ENCODE results near the gene AMH. TPM values are rescaled to one million over a fixed set of nuclear protein-coding genes. Genes with fewer than 3 reads are reported as not detected.

AMH gene
- polyA plus RNA-seq, 2 of the 4 experiments (the other 2 are of a cell fraction) = 3.0 to 12.0 TPM

DNA sequence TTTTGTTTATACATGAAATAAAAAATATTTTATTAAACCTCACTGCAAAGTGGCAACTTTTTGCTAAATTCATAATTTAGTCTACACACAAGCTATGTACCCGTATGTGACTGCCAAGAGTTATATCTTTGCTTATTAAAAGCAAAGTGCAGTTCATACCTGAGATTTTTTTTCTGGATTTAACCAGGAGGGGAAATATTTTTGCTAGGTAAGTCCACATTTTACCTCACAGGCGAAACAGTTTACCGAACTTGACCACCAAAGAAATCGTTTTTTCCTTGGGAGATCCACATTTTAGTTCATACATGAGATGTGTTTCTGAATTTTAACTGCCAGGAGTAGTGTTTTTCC, 19.3 kb downstream of the AMH start:
- Histone ChIP-seq H3K27ac (peak overlapping the region; percentile 79 to 98; a peak in 5 of 6 replicates), H3K4me1 (peaks cover 27% of the 10 kb centered on the region), H3K4me2 (peak overlapping the region; percentile 77), H3K4me3 (peak overlapping the region; percentile 100), H3K9me3 (no peaks in the 10 kb centered on the region)
- CTCF ChIA-PET = interaction anchor here (1.6 kb wide), 1 partner anchor 33 kb away, joined by 5 read pairs; the partner anchor contains the start of gene PLEKHJ1
- POLR2A ChIA-PET = no interaction called here
- DNase-seq (ENCODE audit: low read depth in 1 of 2, low spot score in 1 of 2) = no peak
- ATAC-seq = no peak
- no peak for FAIRE-seq
- WGBS (ENCODE audit: missing lambda C conversion rate) = 71% methylated on average over 4 of the region's 4 CpGs
- TF ChIP-seq, protein P1, sequence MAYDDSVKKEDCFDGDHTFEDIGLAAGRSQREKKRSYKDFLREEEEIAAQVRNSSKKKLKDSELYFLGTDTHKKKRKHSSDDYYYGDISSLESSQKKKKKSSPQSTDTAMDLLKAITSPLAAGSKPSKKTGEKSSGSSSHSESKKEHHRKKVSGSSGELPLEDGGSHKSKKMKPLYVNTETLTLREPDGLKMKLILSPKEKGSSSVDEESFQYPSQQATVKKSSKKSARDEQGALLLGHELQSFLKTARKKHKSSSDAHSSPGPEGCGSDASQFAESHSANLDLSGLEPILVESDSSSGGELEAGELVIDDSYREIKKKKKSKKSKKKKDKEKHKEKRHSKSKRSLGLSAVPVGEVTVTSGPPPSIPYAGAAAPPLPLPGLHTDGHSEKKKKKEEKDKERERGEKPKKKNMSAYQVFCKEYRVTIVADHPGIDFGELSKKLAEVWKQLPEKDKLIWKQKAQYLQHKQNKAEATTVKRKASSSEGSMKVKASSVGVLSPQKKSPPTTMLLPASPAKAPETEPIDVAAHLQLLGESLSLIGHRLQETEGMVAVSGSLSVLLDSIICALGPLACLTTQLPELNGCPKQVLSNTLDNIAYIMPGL (CRISPR knock-in tag; IDR thresholded peaks at IDR 0.05; ENCODE audit: borderline replicate concordance) = no peak
- TF ChIP-seq POLR2AphosphoS2 (conservative IDR thresholded peaks at IDR 0.05; ENCODE audit: low read length) (no peak), TP53 (CRISPR knock-in tag; IDR thresholded peaks at IDR 0.05) (no peak), HEYL (CRISPR knock-in tag; IDR thresholded peaks at IDR 0.05) (no peak), HOXB13 (CRISPR knock-in tag; IDR thresholded peaks at IDR 0.05; ENCODE audit: low read depth) (no peak), FOSB (CRISPR knock-in tag; IDR thresholded peaks at IDR 0.05) (no peak), ZNF302 (CRISPR knock-in tag; IDR thresholded peaks at IDR 0.05) (no peak), CBX2 (IDR thresholded peaks at IDR 0.05; ENCODE audit: borderline replicate concordance, low read depth) (no peak), RCOR1 (IDR thresholded peaks at IDR 0.05; ENCODE audit: low read depth, low read length) (no peak), RAD21 (conservative IDR thresholded peaks at IDR 0.05 in 1 of 2, IDR thresholded peaks at IDR 0.05 in 1 of 2) (no peak)
- TF ChIP-seq, protein P2, sequence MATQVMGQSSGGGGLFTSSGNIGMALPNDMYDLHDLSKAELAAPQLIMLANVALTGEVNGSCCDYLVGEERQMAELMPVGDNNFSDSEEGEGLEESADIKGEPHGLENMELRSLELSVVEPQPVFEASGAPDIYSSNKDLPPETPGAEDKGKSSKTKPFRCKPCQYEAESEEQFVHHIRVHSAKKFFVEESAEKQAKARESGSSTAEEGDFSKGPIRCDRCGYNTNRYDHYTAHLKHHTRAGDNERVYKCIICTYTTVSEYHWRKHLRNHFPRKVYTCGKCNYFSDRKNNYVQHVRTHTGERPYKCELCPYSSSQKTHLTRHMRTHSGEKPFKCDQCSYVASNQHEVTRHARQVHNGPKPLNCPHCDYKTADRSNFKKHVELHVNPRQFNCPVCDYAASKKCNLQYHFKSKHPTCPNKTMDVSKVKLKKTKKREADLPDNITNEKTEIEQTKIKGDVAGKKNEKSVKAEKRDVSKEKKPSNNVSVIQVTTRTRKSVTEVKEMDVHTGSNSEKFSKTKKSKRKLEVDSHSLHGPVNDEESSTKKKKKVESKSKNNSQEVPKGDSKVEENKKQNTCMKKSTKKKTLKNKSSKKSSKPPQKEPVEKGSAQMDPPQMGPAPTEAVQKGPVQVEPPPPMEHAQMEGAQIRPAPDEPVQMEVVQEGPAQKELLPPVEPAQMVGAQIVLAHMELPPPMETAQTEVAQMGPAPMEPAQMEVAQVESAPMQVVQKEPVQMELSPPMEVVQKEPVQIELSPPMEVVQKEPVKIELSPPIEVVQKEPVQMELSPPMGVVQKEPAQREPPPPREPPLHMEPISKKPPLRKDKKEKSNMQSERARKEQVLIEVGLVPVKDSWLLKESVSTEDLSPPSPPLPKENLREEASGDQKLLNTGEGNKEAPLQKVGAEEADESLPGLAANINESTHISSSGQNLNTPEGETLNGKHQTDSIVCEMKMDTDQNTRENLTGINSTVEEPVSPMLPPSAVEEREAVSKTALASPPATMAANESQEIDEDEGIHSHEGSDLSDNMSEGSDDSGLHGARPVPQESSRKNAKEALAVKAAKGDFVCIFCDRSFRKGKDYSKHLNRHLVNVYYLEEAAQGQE (IDR thresholded peaks at IDR 0.05) = no peak
- TF ChIP-seq, protein P3, sequence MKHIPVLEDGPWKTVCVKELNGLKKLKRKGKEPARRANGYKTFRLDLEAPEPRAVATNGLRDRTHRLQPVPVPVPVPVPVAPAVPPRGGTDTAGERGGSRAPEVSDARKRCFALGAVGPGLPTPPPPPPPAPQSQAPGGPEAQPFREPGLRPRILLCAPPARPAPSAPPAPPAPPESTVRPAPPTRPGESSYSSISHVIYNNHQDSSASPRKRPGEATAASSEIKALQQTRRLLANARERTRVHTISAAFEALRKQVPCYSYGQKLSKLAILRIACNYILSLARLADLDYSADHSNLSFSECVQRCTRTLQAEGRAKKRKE (CRISPR knock-in tag; IDR thresholded peaks at IDR 0.05; ENCODE audit: low read depth) = no peak
- TF ChIP-seq, protein P4, sequence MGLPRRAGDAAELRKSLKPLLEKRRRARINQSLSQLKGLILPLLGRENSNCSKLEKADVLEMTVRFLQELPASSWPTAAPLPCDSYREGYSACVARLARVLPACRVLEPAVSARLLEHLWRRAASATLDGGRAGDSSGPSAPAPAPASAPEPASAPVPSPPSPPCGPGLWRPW (IDR thresholded peaks at IDR 0.05) = no peak
- TF ChIP-seq, protein P5, sequence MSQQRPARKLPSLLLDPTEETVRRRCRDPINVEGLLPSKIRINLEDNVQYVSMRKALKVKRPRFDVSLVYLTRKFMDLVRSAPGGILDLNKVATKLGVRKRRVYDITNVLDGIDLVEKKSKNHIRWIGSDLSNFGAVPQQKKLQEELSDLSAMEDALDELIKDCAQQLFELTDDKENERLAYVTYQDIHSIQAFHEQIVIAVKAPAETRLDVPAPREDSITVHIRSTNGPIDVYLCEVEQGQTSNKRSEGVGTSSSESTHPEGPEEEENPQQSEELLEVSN (IDR thresholded peaks at IDR 0.05; ENCODE audit: borderline replicate concordance, low read depth) = no peak

DNA sequence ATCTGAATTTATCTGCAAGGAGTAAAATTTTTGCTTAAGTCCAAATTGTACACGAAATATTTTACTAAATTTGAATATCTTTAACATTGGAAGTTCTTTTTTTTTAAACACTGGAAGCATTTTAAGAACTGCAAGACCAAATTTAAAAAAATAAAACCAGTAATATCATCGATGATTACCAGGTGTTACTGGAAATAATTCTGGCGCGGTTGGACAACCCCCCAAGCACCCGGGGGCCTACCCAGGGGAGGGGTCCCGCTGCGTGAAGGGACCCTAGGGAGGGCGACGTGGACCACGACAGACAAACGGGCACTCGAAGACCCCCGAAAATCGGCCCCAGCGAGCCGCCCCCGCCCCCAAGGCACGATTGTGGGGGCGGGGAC, 19.7 kb downstream of the AMH start:
- TF ChIP-seq JUN (IDR thresholded peaks at IDR 0.05) = no peak
- TF ChIP-seq NPAS2 (CRISPR knock-in tag; IDR thresholded peaks at IDR 0.05; ENCODE audit: borderline replicate concordance) = no peak
- TF ChIP-seq KDM5A (IDR thresholded peaks at IDR 0.05) = peak; percentile 8; the same call in 1 of the 2 replicates
- TF ChIP-seq POLR2AphosphoS2 (conservative IDR thresholded peaks at IDR 0.05; ENCODE audit: low read length) = no peak
- no peak for TF ChIP-seq TP53 (CRISPR knock-in tag; IDR thresholded peaks at IDR 0.05)
- TF ChIP-seq, protein P2 (IDR thresholded peaks at IDR 0.05) = no peak
- no peak for TF ChIP-seq CBX8 (IDR thresholded peaks at IDR 0.05)
- peak; percentile 25; the same call in 1 of the 2 replicates for TF ChIP-seq PHF8 (IDR thresholded peaks at IDR 0.05; ENCODE audit: borderline replicate concordance, low read depth)
- no peak for TF ChIP-seq SREBF2 (IDR thresholded peaks at IDR 0.05)
- no peak for TF ChIP-seq ZSCAN20 (CRISPR knock-in tag; IDR thresholded peaks at IDR 0.05)
- FAIRE-seq (no peak), ATAC-seq (no peak), DNase-seq (ENCODE audit: low read depth in 1 of 2, low spot score in 1 of 2) (no peak)
- Histone ChIP-seq H3K9me3 (no peaks in the 10 kb centered on the region), H3K4me2 (peak overlapping the region; percentile 77), H3K4me3 (peak overlapping the region; percentile 100), H3K27ac (peak overlapping the region; percentile 79 to 98), H3K4me1 (peaks cover 28% of the 10 kb centered on the region)
- WGBS (ENCODE audit: missing lambda C conversion rate) = 4% methylated on average over 9 of the region's 19 CpGs
- POLR2A ChIA-PET = no interaction called here
- CTCF ChIA-PET = no interaction called here

Measured in A549 (cell line).